Right atrium auricular region (tissue), 2 donors: ENCODE results near the gene GYPC. TPM values are rescaled to one million over a fixed set of nuclear protein-coding genes. Genes with fewer than 3 reads are reported as not detected.
A peak's percentile ranks its signal among the peaks of the same experiment; 100 is the strongest.

Experiments
- DNase-seq: peaks from one replicate; pipeline ENCODE4 v3.0.0-alpha.2; 2019; ENCODE audit warnings: low spot score
- H3K27ac ChIP-seq, 2 donors: fragments of 200-600 bp; sonication (generic); 1 replicate in 1 of 2; 2 replicates in 1 of 2; pipeline ENCODE4 v1.5.1; 2016 to 2019
- H3K27me3 ChIP-seq, 2 donors: fragments of 200-600 bp; sonication (generic); one replicate each; pipeline versions ENCODE4 v1.5.1 to v1.6.0; 2017 to 2019
- H3K36me3 ChIP-seq: fragments of 200-600 bp; sonication (generic); one replicate; pipeline ENCODE4 v1.5.1; 2016
- H3K4me1 ChIP-seq, 2 donors: fragments of 200-600 bp; sonication (generic); one replicate each; pipeline versions ENCODE4 v1.5.1 to v1.6.0; 2017 to 2019
- H3K4me3 ChIP-seq, 2 donors: fragments of 200-600 bp; sonication (generic); 1 replicate in 1 of 2; 2 replicates in 1 of 2; pipeline ENCODE4 v1.5.1; 2017 to 2019; ENCODE audit warnings: mild to moderate bottlenecking in 1 of 2, moderate library complexity in 1 of 2
- H3K9me3 ChIP-seq, 2 donors: fragments of 200-600 bp; sonication (generic); one replicate each; pipeline ENCODE4 v1.5.1; 2019
- total RNA-seq, 2 donors: library from RNA; depleted of rRNA; stranded (reverse); fragments of >200 nt; gene quantifications; one replicate each; pipeline ENCODE4 v1.1.0, GENCODE V29; 2016
- TF ChIP-seq, protein P1 (sequence below), 2 donors: fragments of 200-600 bp; sonication (generic); IDR thresholded peaks; one replicate each; pipeline ENCODE4 v1.5.1; 2019; ENCODE audit warnings: antibody characterized with exemption in 2 of 2

GYPC gene
- total RNA-seq = 10 to 100 TPM; 53.8 to 74.9 TPM

DNA sequence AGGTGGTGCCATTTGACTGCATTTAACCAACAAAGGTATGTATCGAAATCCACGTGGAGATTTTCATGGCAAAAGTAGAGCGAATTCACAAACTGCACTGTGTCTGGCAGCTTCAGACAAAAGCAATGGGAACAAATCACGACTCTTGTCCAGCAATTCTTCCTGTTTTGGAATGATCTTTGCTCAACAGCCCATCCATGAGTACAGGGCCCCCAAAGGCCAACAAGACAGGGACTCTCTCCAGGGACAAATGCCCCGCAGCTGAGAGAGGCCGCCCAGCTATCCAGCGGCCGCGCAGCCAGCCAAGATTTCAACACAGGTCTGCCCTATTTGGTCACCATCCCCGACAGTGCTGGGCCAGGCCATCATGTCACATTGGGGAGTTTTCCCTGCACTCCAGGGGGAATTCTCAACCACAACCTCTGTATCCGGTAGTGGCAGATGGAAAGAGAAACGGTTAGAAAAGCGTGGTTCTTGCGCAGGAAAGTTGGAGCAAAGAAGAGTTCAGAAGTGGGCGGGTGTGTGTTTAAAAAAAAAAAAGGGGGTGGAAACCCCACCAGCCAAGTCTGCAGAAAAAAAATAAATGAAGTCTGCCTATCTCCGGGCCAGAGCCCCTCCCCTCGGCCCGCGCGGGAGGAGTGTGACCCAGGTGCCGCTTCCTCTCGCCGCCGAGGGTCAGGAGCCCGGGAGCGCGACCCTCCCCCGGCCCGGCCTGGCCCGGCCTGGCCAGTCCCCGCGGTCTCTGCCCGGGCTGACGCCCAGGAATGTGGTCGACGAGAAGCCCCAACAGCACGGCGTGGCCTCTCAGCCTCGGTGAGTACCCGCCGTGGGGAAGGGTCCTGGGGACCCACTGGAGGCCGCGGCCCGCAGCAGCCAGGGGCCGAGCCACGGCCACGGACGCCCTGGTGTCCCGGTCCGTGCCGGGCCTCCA lies at the start of gene GYPC:
GYPC (plus strand) TSS at position 659 of the 931 bp plus-strand sequence; CDS start at position 765, 106 bp downstream.
- H3K4me1 ChIP-seq = peaks cover 0 to 62% of the 10 kb centered on the region in 2 donors
- DNase-seq = peak; percentile 91

DNA sequence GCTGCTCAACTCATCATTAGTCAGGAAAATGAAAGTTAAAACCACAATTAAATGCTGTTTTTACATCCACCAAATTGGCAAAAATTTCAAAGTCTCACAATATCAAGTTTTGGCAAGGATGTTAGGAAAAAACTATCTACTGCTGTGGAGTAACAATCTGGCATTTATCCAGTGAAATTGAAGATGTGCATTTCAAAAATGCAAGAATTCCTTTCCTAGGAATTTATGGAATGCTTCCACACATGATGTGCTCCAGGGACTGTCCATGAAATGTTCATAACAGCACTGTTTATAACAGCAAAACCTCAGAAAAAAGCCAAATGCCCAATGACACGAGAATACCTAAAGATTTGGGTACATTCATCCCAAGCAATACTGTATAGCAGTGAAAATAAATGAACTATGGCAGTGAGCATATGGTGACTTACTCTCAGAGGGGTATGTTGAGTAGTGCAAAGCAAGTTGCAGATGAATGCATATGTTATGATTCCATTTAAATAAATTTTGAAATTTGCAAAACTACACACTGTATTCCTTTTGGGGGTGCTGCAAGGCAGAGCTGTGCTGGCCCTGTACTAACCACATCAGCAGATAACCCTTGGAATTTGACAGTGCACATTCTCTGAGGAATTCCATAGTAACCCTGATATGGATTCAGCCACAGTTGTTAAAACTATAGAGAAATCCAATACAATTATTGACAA lies 41.3 kb upstream of the GYPC start:
- TF ChIP-seq, protein P1, sequence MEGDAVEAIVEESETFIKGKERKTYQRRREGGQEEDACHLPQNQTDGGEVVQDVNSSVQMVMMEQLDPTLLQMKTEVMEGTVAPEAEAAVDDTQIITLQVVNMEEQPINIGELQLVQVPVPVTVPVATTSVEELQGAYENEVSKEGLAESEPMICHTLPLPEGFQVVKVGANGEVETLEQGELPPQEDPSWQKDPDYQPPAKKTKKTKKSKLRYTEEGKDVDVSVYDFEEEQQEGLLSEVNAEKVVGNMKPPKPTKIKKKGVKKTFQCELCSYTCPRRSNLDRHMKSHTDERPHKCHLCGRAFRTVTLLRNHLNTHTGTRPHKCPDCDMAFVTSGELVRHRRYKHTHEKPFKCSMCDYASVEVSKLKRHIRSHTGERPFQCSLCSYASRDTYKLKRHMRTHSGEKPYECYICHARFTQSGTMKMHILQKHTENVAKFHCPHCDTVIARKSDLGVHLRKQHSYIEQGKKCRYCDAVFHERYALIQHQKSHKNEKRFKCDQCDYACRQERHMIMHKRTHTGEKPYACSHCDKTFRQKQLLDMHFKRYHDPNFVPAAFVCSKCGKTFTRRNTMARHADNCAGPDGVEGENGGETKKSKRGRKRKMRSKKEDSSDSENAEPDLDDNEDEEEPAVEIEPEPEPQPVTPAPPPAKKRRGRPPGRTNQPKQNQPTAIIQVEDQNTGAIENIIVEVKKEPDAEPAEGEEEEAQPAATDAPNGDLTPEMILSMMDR (IDR thresholded peaks at IDR 0.05) = peak in 1 of 2 donors; percentile 18
- H3K9me3 ChIP-seq = peaks cover 2 to 12% of the 10 kb centered on the region in 2 donors
- no peak overlapping the region for H3K27ac ChIP-seq
- no peak overlapping the region for H3K4me3 ChIP-seq
- H3K4me1 ChIP-seq = peaks cover 0 to 6% of the 10 kb centered on the region in 2 donors
- no peaks in the 10 kb centered on the region for H3K36me3 ChIP-seq
- DNase-seq = no peak
- H3K27me3 ChIP-seq = no peaks in the 10 kb centered on the region

More for the DNA sequence above, at the start of gene GYPC:
- Histone ChIP-seq H3K4me3 (peak within 1 kb of the TSS; percentile 62 to 76), H3K36me3 (no peaks in the 10 kb centered on the region), H3K27me3 (no peaks in the 10 kb centered on the region), H3K27ac (peak within 1 kb of the TSS; percentile 92 to 99), H3K9me3 (no peaks in the 10 kb centered on the region)
- TF ChIP-seq, protein P1 (IDR thresholded peaks at IDR 0.05) = no peak

DNA sequence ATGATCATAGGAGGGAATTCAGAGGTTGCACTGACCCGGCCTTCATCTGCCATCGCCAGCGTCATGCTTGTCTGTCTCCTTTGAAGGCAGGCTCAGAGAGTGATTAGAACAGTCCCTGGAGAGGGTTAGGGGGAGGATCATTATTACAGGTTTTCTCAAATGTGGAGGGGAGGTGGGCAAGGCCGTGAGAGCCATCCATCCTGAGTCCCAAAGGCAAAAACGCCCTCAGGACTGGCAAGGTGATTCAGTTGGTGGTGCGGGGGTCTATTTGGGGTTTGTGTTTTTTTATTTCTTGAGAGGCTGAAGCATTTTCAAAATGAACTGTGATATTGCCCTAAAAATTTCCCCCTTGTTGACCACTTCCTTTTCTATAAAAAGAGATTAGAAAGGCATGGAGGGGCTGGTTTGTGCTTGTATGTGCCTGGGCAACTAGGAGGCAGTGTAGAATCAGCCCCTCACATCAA lies 39.3 kb upstream of the GYPC start:
- Histone ChIP-seq H3K4me3 (no peak overlapping the region), H3K27ac (no peak overlapping the region), H3K9me3 (peaks cover 0 to 2% of the 10 kb centered on the region in 2 donors), H3K4me1 (peaks cover 0 to 6% of the 10 kb centered on the region in 2 donors), H3K27me3 (no peaks in the 10 kb centered on the region), H3K36me3 (no peaks in the 10 kb centered on the region)
- TF ChIP-seq, protein P1 (IDR thresholded peaks at IDR 0.05) = no peak
- no peak for DNase-seq

- Histone ChIP-seq H3K27ac (no peak overlapping the region), H3K36me3 (no peaks in the 10 kb centered on the region), H3K4me1 (no peaks in the 10 kb centered on the region), H3K4me3 (no peak overlapping the region), H3K9me3 (peaks cover 0 to 6% of the 10 kb centered on the region in 2 donors), H3K27me3 (no peaks in the 10 kb centered on the region)
- DNase-seq = no peak
- TF ChIP-seq, protein P1 (IDR thresholded peaks at IDR 0.05) = no peak
Observed at GRCh38 chr2:126620302-126620701, 35.7 kb upstream of the GYPC start.

DNA sequence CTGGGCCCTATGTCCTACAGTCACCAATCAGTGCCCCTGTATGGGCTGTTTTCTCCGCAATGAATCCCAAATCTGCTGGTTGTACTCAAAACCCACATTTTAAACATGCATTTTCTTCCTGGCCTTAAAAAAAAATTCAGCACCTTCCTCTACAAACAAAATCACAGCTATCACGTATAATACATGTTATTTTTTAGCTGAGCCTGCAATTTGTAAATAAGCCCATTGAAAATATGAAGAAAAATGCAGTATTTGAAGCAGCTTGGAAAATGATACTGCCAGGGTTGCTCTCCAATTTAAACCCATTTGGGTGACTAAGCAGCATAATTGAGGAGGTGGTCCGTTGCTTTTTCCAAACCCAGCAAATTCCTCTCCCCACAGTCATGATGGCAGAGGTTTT lies 33.0 kb upstream of the GYPC start:
- Histone ChIP-seq H3K27me3 (no peaks in the 10 kb centered on the region), H3K4me3 (no peak overlapping the region), H3K9me3 (peaks cover 0 to 6% of the 10 kb centered on the region in 2 donors), H3K4me1 (no peaks in the 10 kb centered on the region), H3K36me3 (no peaks in the 10 kb centered on the region), H3K27ac (no peak overlapping the region)
- DNase-seq = no peak
- TF ChIP-seq, protein P1 (IDR thresholded peaks at IDR 0.05) = no peak
